GM12874 (cell line): ENCODE measurements around the gene ALG12.

Experiments
- CTCF ChIP-seq: IDR thresholded peaks from 2 replicates; pipeline ENCODE4 v1.5.1; 2011; ENCODE audit warnings: low read depth, mild to moderate bottlenecking, control low read depth, low read length, moderate library complexity; ENCODE audit not compliant: insufficient read depth

ALG12 gene

GRCh38 chr22:49917974-49918910 lies at the start of gene ALG12, which contains the start of gene CRELD2:
TSS of gene ALG12 (minus strand) at chr22:49918438. CDS start at chr22:49913765, 4,673 bp downstream.
TSS of gene CRELD2 (plus strand) at chr22:49918634. CDS start at chr22:49918770, 136 bp downstream.
- TF ChIP-seq CTCF: no peak

- TF ChIP-seq CTCF: no peak
Observed at GRCh38 chr22:49967706-49968208, 49.5 kb upstream of the ALG12 start.

GRCh38 chr22:49966774-49967705 lies 48.8 kb upstream of the ALG12 start:
- no peak for TF ChIP-seq CTCF

GRCh38 chr22:49966041-49966773 lies 48.0 kb upstream of the ALG12 start:
- no peak for TF ChIP-seq CTCF

- no peak for TF ChIP-seq CTCF
Observed at GRCh38 chr22:49965091-49966040, 47.1 kb upstream of the ALG12 start.
